ENCODE data around the gene NNAT.
"Not testable (repeated sequence)": the region's sequence is repeated elsewhere in the genome, so short reads cannot be mapped to it uniquely, and the experiment has no call there.

The NNAT gene

GRCh38 chr20:37524859-37525708 is 4.0 kb downstream of the NNAT start:
- DNase-seq: peak; percentile 8

GRCh38 chr20:37525810-37526209 is 4.8 kb downstream of the NNAT start:
- DNase-seq: no peak

- DNase-seq: no peak
These were observed 5.3 kb downstream of the NNAT start for GRCh38 chr20:37526238-37526838.

- DNase-seq: no peak
These were observed 6.0 kb downstream of the NNAT start for GRCh38 chr20:37526839-37527637.

- peak; percentile 93 for DNase-seq
These were observed 6.8 kb downstream of the NNAT start, which contains the start of gene BLCAP for GRCh38 chr20:37527638-37528445. Gene BLCAP, minus strand, starts transcription at chr20:37527876. Its CDS starts 8,702 bp downstream, at chr20:37519174.

- no peak for DNase-seq
These were observed 7.6 kb downstream of the NNAT start for GRCh38 chr20:37528446-37529213.

- no peak for DNase-seq
These were observed 8.3 kb downstream of the NNAT start for GRCh38 chr20:37529214-37529967.

- DNase-seq: no peak
These were observed 9.0 kb downstream of the NNAT start for GRCh38 chr20:37529968-37530600.

- DNase-seq: no peak
These were observed 9.6 kb downstream of the NNAT start for GRCh38 chr20:37530696-37531095.

GRCh38 chr20:37531856-37532255 is 10.8 kb downstream of the NNAT start:
- DNase-seq: no peak

- DNase-seq: no peak
These were observed 12.2 kb downstream of the NNAT start for GRCh38 chr20:37533154-37533715.

GRCh38 chr20:37534401-37535157 is 13.5 kb downstream of the NNAT start:
- DNase-seq: peak; percentile 4

- DNase-seq: no peak
These were observed 14.5 kb downstream of the NNAT start for GRCh38 chr20:37535443-37536132.

GRCh38 chr20:37537505-37537904 is 16.5 kb downstream of the NNAT start:
- no peak for DNase-seq

- no peak for DNase-seq
These were observed 17.0 kb downstream of the NNAT start for GRCh38 chr20:37538003-37538402.

- DNase-seq: no peak
These were observed 18.4 kb downstream of the NNAT start for GRCh38 chr20:37539424-37539823.

GRCh38 chr20:37540001-37540400 is 19.0 kb downstream of the NNAT start:
- no peak for DNase-seq

GRCh38 chr20:37540838-37541237 is 19.8 kb downstream of the NNAT start:
- DNase-seq: not testable (repeated sequence)

- DNase-seq: no peak
These were observed 20.3 kb downstream of the NNAT start for GRCh38 chr20:37541326-37541725.

Data from stimulated activated naive CD4-positive, alpha-beta T cell treated with Interleukin-2 at 50 U/mL for 16 hours (primary cell).